GM18519 (cell line): ENCODE data around the gene TXNRD1.
"Not testable (repeated sequence)": the region's sequence is repeated elsewhere in the genome, so short reads cannot be mapped to it uniquely, and the experiment has no call there.

Source experiments
- ATAC-seq: cut with Tn5 transposase; IDR thresholded peaks from one replicate; pipeline ENCODE4 v1.9.1; 2021; ENCODE audit warnings: mild to moderate bottlenecking, moderate library complexity; ENCODE audit not compliant: unreplicated experiment, low FRiP score

The TXNRD1 gene

GRCh38 chr12:104317538-104318210, 102.1 kb downstream of the TXNRD1 start:
- no peak for ATAC-seq

DNA sequence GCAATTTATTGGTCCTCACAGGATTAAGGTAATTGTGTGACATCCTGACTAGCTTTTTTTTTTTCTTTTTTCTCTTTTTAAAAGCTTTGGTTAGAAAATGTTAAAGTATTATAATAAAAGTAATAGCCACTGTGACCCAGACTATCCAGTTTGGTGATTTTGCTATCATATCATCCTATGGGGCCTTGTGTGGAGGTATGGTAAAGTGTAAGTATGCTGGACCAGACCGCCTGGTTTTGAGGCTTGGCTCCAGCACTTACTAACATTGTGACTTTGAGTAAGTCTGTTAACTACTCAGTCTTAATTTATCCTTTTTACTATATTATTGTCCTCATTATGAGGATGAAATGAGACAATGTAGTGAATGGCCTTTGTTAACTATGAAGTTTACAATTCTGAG, 103.4 kb downstream of the TXNRD1 start:
- no peak for ATAC-seq

DNA sequence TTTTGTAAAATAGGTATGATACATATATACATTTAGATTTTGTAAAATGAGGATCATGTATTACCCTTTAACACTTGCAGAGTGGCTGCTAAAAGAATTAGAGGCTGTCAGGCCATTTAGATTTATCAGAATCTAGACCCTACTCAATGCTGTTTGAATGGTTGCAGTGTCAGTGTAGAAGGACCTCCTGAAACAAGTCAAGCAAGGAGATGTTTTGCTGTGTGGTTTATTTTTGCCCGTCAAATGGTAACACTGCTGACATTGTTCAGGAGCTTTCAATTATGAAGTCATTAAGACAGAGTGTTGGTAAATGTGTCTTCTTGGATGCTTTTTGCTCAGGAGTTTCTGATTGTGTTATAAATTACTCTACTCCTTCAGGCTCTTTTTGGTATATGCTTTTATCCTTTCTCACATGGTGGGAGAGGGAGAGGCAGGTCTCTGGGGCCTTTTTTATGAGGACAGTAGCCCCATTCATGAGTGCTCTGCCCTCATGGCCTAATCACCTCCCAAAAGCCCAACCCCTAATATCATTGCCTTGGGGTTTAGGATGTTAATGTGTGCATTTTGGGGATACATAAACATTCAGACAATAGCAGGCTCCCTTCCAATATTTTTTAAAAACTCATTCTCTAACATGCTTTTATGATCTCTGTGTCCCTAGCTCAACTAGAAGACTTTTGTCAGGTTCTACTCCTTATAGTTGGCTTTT, 104.5 kb downstream of the TXNRD1 start:
- no peak for ATAC-seq

GRCh38 chr12:104320627-104321024, 105.0 kb downstream of the TXNRD1 start:
- no peak for ATAC-seq

DNA sequence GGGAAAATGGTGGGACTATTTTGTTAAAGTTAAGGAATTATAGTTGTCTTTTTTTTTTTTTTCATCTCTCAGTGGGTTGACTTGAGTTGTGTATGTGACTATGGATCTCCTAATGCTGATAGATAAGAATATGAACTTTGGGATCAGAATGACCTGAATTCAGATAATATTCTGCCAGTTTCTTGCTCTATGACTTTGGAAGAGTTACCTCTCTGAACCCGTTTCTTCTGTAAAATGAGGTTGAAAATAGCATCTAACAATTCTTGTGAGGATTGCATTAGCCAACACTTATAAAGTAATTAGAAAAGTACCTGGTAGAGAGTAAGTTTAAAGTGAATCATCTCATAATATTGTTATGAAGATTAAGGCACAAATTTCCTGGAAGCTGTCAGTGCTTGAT, 106.4 kb downstream of the TXNRD1 start:
- ATAC-seq: no peak

DNA sequence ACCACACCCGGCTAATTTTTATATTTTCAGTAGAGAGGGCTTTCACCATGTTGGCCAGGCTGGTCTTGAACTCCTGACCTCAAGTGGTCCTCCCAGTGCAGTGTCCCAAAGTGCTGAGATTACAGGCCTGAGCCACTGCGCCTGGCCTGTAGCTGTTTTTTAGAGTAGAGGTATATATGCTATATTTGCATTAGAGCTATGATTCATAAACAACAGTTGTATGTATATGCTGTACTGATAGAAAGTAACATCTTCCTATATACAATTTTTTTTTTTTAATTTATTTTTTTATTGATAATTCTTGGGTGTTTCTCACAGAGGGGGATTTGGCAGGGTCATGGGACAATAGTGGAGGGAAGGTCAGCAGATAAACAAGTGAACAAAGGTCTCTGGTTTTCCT, 107.0 kb downstream of the TXNRD1 start:
- not testable (repeated sequence) for ATAC-seq

- ATAC-seq: no peak
Observed at GRCh38 chr12:104323899-104324298, 108.3 kb downstream of the TXNRD1 start.

DNA sequence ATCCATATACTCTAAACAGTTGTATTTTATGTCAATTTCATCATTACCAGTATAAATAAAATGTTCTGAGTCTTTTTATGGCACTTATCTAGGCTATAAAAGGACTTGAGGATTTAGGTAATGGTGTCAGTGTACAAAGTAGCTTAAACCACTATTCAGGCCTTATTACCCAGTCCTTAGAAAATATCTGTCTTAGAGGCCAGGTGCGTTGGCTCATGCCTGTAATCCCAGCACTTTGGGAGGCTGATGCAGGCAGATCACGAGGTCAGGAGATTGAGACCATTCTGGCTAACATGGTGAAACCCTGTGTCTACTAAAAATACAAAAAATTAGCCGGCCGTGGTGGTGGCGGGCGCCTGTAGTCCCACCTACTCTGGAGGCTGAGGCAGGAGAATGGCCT, 112.7 kb downstream of the TXNRD1 start:
- not testable (repeated sequence) for ATAC-seq

DNA sequence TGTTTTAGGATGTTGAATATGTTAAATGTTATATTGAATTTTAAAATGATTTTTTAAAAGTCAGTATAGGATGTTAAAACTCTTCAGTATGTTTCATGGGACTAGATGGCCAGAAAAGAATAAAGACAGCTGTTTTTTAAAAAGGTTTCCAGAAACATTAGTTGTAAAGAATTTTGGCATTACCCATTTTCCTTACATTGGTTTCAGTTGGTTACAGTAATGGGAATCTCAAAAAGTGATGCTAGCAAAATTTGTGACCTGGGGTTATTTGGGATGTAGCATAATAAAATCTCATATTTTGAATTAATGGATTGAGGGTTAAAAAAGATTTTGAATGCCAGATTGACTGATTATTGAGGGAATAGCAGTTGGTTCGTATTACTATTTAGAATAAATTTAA, 113.2 kb downstream of the TXNRD1 start:
- no peak for ATAC-seq

DNA sequence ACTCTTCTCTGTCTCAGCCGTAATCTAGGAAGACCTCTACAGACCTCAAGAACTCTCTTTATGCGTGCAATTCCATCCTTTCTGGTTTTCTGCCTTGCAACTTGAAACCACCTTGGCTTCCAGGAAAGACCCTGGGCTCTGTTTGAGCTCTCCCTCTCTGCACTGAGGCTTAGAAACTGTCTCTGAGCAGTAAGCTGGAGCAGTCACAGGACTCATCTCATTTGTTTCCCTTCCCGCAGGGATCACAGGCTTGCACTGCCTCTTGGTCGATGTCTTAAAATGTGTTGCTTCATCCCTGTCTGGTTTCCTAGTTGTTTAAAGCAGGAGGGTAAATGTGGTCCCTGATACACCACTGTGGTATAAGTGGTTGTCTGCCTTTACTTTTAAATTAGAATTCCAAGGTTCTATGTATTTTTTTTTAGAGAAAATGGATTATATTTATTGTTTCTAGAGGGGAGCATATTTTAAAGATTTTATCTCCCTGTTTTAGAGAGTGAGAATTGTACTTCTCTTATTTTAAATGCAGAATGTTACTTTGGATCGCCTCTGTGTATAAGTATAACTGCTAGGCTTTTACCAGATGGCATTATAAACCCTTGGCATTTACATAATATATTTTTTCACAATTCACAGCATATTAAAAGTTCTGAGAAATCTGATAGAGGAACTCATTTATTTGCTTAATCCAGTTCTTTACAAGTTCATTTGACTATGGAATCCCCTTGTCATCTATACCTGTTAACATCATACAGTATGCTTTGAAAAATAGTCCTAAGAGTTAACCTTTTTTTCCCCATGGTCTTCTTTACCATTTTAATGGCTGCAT, 114.3 kb downstream of the TXNRD1 start:
- no peak for ATAC-seq

GRCh38 chr12:104331376-104331775, 115.8 kb downstream of the TXNRD1 start:
- ATAC-seq: no peak

GRCh38 chr12:104332273-104332672, 116.7 kb downstream of the TXNRD1 start:
- ATAC-seq: not testable (repeated sequence)

DNA sequence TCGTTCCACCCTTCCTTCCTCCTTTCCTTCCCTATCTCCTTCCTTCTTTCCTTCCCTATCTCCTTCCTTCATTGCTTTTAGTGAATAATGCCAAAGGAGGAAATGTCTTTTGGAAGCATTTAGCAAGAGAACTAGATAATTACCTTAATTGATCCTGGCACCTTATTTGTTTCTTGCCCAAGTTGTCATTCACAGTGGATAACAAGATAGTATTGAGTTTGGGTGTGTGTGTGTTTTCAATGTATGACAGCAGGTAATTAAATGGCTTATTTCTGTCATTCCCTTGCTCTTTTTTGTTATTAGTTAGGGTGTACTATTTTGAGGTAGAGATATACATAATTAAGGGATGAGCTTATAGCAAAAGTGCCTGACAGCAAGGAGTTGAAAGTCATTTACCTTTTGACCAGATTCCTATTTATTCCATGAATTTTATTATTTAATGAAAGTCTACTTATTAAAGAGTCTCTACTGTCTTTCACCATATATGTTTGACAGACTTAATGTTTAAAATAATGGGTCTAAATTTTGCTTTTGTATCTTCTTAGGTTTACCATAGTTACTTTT, 118.2 kb downstream of the TXNRD1 start:
- no peak for ATAC-seq

GRCh38 chr12:104334581-104334980, 119.0 kb downstream of the TXNRD1 start:
- ATAC-seq: no peak

- ATAC-seq: no peak
Observed at GRCh38 chr12:104336115-104336514, 120.5 kb downstream of the TXNRD1 start.

- ATAC-seq: no peak
Observed at GRCh38 chr12:104337030-104337558, 121.5 kb downstream of the TXNRD1 start.

DNA sequence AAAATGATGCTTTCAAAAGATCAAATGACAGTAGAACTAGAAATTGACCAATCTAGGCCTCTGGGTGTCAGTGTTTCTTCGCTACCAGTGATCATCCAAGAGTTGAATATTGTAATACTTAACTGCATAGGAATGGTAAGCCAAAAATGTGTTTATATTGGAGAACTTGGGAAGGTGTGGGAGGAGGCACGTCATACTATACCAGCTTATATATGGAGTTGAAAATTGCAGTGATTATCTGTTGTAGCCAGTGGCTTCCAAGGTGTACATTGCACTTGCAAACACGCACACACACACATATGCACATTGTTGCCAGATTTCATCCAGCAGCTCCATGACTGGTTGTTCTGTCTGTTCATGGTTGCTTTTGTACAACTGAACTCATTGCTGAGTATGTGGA, 124.1 kb downstream of the TXNRD1 start:
- no peak for ATAC-seq

- no peak for ATAC-seq
Observed at GRCh38 chr12:104340177-104340576, 124.6 kb downstream of the TXNRD1 start.

GRCh38 chr12:104340925-104341611, 125.5 kb downstream of the TXNRD1 start:
- no peak for ATAC-seq

DNA sequence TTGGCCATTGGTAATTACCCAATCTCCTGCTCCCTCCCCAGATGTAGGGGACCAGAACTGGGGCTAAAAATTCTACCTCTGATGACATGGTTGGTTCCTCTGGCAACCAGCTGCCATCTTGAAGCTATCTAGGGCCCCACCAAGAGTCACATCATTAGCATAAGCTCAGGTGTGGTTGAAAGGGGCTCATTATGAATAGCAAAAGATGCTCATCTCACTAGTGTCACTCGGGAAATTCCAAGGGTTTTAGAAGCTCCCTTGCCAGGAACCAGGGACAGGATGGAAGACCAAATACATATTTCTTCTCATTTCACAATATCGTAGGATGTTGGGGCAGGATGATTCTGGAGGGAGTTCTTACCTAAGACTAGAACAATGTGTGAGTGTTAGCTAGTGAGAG, 126.6 kb downstream of the TXNRD1 start:
- ATAC-seq: no peak
